DND-41 (cell line): Measurements from ENCODE around the gene LAMP5.

ENCODE experiments used
- ATAC-seq: fragments of 200-7000 bp; cut with Tn5 transposase; 3 replicates; pipeline ENCODE4 v1.9.1; 2021; ENCODE audit warnings: low read depth; ENCODE audit not compliant: insufficient read depth
- DNase-seq: peaks from one replicate; pipeline ENCODE4 v3.0.0-alpha.2; 2020
- H2AFZ ChIP-seq: 2 replicates; pipeline ENCODE4 v1.6.0; 2012; ENCODE audit warnings: low read depth, low read length
- H3K27ac ChIP-seq: 2 replicates; pipeline ENCODE4 v1.5.1; 2012; ENCODE audit warnings: low read length, inconsistent platforms
- H3K27me3 ChIP-seq: fragments of 200-600 bp; sonication (generic); 2 replicates; pipeline ENCODE4 v1.6.0; 2012; ENCODE audit warnings: low read length, mild to moderate bottlenecking, inconsistent platforms; ENCODE audit not compliant: insufficient read depth, poor library complexity
- H3K36me3 ChIP-seq: 2 replicates; pipeline ENCODE4 v1.5.1; 2012; ENCODE audit warnings: low read length, inconsistent platforms; ENCODE audit not compliant: insufficient read depth
- H3K4me1 ChIP-seq: 2 replicates; pipeline ENCODE4 v1.5.1; 2012; ENCODE audit warnings: mild to moderate bottlenecking, low read length; ENCODE audit not compliant: insufficient read depth
- H3K4me2 ChIP-seq: 2 replicates; pipeline ENCODE4 v1.6.0; 2012; ENCODE audit warnings: mild to moderate bottlenecking, moderate library complexity, low read length, inconsistent platforms; ENCODE audit not compliant: insufficient read depth
- H3K4me3 ChIP-seq, 2 experiments: fragments of 200-600 bp in 1 of 2; shearing (Covaris generic) in 1 of 2; 2 replicates each; pipeline ENCODE4 v1.5.1; 2012 to 2016; ENCODE audit warnings: inconsistent platforms in 2 of 2, low read length in 2 of 2, mild to moderate bottlenecking in 2 of 2, low read depth in 1 of 2, moderate library complexity in 1 of 2
- H3K79me2 ChIP-seq: 2 replicates; pipeline ENCODE4 v1.6.0; 2012; ENCODE audit warnings: low read length, inconsistent platforms; ENCODE audit not compliant: insufficient read depth
- H3K9ac ChIP-seq: 2 replicates; pipeline ENCODE4 v1.6.0; 2012; ENCODE audit warnings: low read depth, mild to moderate bottlenecking, inconsistent platforms, low read length, moderate library complexity
- H3K9me3 ChIP-seq: 2 replicates; pipeline ENCODE4 v1.5.1; 2012; ENCODE audit warnings: low read length, moderate library complexity, mild to moderate bottlenecking, inconsistent platforms; ENCODE audit not compliant: insufficient read depth, severe bottlenecking
- H4K20me1 ChIP-seq: 2 replicates; pipeline ENCODE4 v1.6.0; 2012; ENCODE audit warnings: low read length; ENCODE audit not compliant: insufficient read depth
- CTCF ChIP-seq: IDR thresholded peaks from 2 replicates; pipeline ENCODE4 v1.5.1; 2012; ENCODE audit warnings: borderline replicate concordance, low read length, moderate library complexity, mild to moderate bottlenecking; ENCODE audit not compliant: poor library complexity, severe bottlenecking; ENCODE audit errors: extremely low read depth
- EZH2 ChIP-seq: IDR thresholded peaks from 3 replicates; pipeline ENCODE4 v1.6.1; 2012; ENCODE audit warnings: borderline replicate concordance, low read depth, mild to moderate bottlenecking, moderate library complexity, low read length, inconsistent platforms; ENCODE audit not compliant: severe bottlenecking

LAMP5 gene

GRCh38 chr20:9565910-9566550 lies 51.6 kb downstream of the LAMP5 start:
- no peaks in the 10 kb centered on the region for H3K36me3 ChIP-seq
- no peak for DNase-seq

GRCh38 chr20:9566977-9567376 lies 52.6 kb downstream of the LAMP5 start:
- no peaks in the 10 kb centered on the region for H3K4me1 ChIP-seq
- no peaks in the 10 kb centered on the region for H3K79me2 ChIP-seq
- no peak overlapping the region for H2AFZ ChIP-seq
- no peak overlapping the region for H3K4me3 ChIP-seq
- H4K20me1 ChIP-seq = no peaks in the 10 kb centered on the region
- no peaks in the 10 kb centered on the region for H3K36me3 ChIP-seq
- no peak for ATAC-seq
- H3K27ac ChIP-seq = no peak overlapping the region
- no peak for DNase-seq
- H3K27me3 ChIP-seq = peaks cover 6% of the 10 kb centered on the region
- H3K4me2 ChIP-seq = no peak overlapping the region
- no peak overlapping the region for H3K9ac ChIP-seq
- TF ChIP-seq EZH2 (no peak), CTCF (no peak)
- no peaks in the 10 kb centered on the region for H3K9me3 ChIP-seq

More at GRCh38 chr20:9565910-9566550, 51.6 kb downstream of the LAMP5 start:
- no peak overlapping the region for H3K4me2 ChIP-seq
- H3K9ac ChIP-seq = no peak overlapping the region
- no peak overlapping the region for H3K27ac ChIP-seq
- H3K79me2 ChIP-seq = no peaks in the 10 kb centered on the region
- no peaks in the 10 kb centered on the region for H3K4me1 ChIP-seq
- no peak overlapping the region for H2AFZ ChIP-seq
- TF ChIP-seq CTCF (no peak), EZH2 (no peak)
- H3K4me3 ChIP-seq = no peak overlapping the region
- H3K9me3 ChIP-seq = no peaks in the 10 kb centered on the region
- H4K20me1 ChIP-seq = no peaks in the 10 kb centered on the region
- no peak for ATAC-seq
- H3K27me3 ChIP-seq = peaks cover 6% of the 10 kb centered on the region

DNA sequence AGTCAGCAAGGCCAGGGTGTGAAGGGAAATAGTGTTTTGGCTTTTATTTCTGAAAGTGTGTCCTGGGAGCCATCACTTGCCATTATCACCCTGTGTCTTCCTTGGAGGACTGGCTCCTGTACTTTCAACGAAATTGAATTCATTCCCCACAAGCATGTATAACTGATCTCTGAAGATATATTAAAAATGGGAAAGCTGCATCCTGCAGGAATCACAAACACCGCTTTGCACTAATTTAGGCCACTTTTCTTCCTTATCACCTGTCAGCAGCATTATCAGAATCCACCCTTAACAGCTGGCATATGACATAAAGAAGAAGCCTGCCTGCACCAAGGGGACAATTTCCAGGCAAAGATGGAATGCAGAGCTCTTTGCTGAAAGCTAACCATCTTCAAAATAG lies 56.2 kb downstream of the LAMP5 start:
- Histone ChIP-seq H3K79me2 (no peaks in the 10 kb centered on the region), H3K9ac (no peak overlapping the region), H3K27ac (no peak overlapping the region), H2AFZ (no peak overlapping the region), H3K36me3 (no peaks in the 10 kb centered on the region), H3K4me2 (no peak overlapping the region), H3K9me3 (no peaks in the 10 kb centered on the region), H3K4me3 (no peak overlapping the region), H3K4me1 (no peaks in the 10 kb centered on the region), H3K27me3 (peaks cover 6% of the 10 kb centered on the region), H4K20me1 (no peaks in the 10 kb centered on the region)
- TF ChIP-seq EZH2 (no peak), CTCF (no peak)
- ATAC-seq (no peak), DNase-seq (no peak)
